ENCODE data around the gene GSTA4. TPM values are rescaled to one million over a fixed set of nuclear protein-coding genes. Genes with fewer than 3 reads are reported as not detected.

GSTA4 gene
- polyA plus RNA-seq, 1 experiment: 20.9 TPM

GRCh38 chr6:53041356-53041755 lies 46.3 kb upstream of the GSTA4 start:
- POLR2A ChIA-PET: no interaction called here
- H3K36me3 ChIP-seq (ENCODE audit: control insufficient read depth, insufficient read depth, low read length): peaks cover 5% of the 10 kb centered on the region; the same call in 1 of the 2 replicates
- no peak for TF ChIP-seq CTCF (IDR thresholded peaks at IDR 0.05; ENCODE audit: insufficient read depth, low read depth, low read length)
- no peaks in the 10 kb centered on the region for H3K27me3 ChIP-seq (ENCODE audit: control insufficient read depth, insufficient read depth, low read length)
- DNase-seq (ENCODE audit: low read depth): no peak
- CTCF ChIA-PET: interaction anchor here (0.6 to 1.4 kb wide), 5 partner anchors 9 to 126 kb away, joined by 3 to 7 read pairs (median 4); no protein-coding TSS in a partner anchor
- H3K4me3 ChIP-seq (ENCODE audit: low read depth, low read length): no peak overlapping the region

GRCh38 chr6:53038596-53038995 lies 43.5 kb upstream of the GSTA4 start:
- CTCF ChIA-PET: interaction anchor here (1.2 kb wide), 1 partner anchor 9 kb away, joined by 4 read pairs; no protein-coding TSS in a partner anchor
- H3K4me3 ChIP-seq (ENCODE audit: low read depth, low read length): no peak overlapping the region
- DNase-seq (ENCODE audit: low read depth): no peak
- peaks cover 12% of the 10 kb centered on the region for H3K36me3 ChIP-seq (ENCODE audit: control insufficient read depth, insufficient read depth, low read length)
- POLR2A ChIA-PET: no interaction called here
- no peaks in the 10 kb centered on the region for H3K27me3 ChIP-seq (ENCODE audit: control insufficient read depth, insufficient read depth, low read length)
- TF ChIP-seq CTCF (IDR thresholded peaks at IDR 0.05; ENCODE audit: insufficient read depth, low read depth, low read length): no peak

DNA sequence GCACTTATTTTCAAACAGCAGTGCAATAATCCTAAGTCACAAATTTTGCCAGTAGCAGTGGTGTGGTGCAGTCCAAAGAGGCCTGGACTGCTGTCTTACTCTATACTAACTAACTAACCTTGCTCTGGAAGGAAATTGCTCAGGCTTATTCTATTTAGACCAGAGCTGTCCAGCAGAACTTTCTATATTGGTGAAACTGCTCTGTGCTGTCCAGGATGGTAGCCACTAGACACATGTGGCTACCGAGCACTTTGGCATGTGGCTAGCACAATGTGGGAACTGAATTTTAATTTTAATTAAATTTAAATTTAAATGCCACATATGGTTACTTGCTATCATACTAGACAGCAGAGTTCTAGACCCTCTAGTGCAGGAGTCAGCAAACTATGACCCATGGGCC lies 43.1 kb upstream of the GSTA4 start:
- ChIA-PET POLR2A (no interaction called here), CTCF (no interaction called here)
- no peak for DNase-seq (ENCODE audit: low read depth)
- peaks cover 12% of the 10 kb centered on the region for H3K36me3 ChIP-seq (ENCODE audit: control insufficient read depth, insufficient read depth, low read length)
- TF ChIP-seq CTCF (IDR thresholded peaks at IDR 0.05; ENCODE audit: insufficient read depth, low read depth, low read length): no peak
- H3K27me3 ChIP-seq (ENCODE audit: control insufficient read depth, insufficient read depth, low read length): no peaks in the 10 kb centered on the region
- H3K4me3 ChIP-seq (ENCODE audit: low read depth, low read length): no peak overlapping the region

DNA sequence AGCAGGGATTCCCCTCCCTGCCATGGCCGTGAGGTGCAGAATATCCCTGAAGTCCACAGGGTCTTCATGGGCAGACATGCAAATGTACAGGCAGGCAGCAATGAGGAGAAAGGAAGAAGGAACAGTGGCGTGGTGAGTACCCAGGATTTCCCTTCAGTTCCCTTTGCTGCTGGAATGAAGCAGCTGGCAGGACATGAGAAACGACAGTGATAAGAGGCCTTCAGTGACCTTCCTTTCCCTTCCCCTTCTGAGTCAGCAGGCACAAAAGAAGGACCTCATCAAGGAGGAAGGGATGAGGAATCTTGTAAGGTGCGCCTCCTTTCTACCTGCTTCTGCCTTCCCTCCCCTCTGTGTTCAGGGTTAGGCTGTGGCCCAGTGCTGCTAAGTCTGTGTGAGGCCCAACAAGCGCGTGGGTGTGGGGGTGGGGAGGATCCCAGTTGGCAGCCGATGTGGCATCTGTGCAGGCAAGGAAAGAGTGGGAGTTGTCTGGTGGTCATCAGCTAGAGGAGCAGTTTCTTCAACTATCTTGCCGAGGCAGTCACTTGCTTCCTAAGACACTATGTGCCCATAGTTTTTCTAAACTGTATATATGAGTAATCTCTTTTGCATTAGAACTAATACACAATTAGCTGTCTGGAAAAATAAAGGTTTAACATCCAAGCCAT lies 40.6 kb upstream of the GSTA4 start:
- POLR2A ChIA-PET: no interaction called here
- H3K4me3 ChIP-seq (ENCODE audit: low read depth, low read length): no peak overlapping the region
- no peak for DNase-seq (ENCODE audit: low read depth)
- H3K27me3 ChIP-seq (ENCODE audit: control insufficient read depth, insufficient read depth, low read length): no peaks in the 10 kb centered on the region
- TF ChIP-seq CTCF (IDR thresholded peaks at IDR 0.05; ENCODE audit: insufficient read depth, low read depth, low read length): no peak
- peaks cover 14% of the 10 kb centered on the region for H3K36me3 ChIP-seq (ENCODE audit: control insufficient read depth, insufficient read depth, low read length)
- CTCF ChIA-PET: interaction anchor here (1.6 kb wide), 1 partner anchor 12 kb away, joined by 3 read pairs; no protein-coding TSS in a partner anchor

DNA sequence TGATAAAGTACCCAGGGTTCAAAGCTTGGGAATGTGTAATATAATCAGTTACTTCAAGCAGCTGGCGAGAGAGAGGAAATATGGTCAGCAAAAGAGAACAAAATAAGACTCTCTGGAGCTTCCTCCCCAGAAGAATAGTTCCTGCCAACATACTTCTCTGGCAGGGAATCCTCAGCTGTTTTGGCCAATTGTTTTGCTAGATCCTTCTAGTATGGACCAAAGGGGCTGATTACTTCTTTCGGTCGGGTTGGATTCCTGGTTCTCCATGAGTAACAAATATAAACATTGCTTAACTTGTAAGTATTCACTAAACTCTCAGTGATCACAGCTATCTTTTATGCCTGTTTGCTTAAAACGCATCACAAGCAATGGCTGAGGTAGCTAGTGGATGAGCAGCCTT lies 38.7 kb upstream of the GSTA4 start:
- peaks cover 10% of the 10 kb centered on the region for H3K36me3 ChIP-seq (ENCODE audit: control insufficient read depth, insufficient read depth, low read length)
- POLR2A ChIA-PET: interaction anchor here (1.0 kb wide), 1 partner anchor 40 kb away, joined by 3 read pairs; no protein-coding TSS in a partner anchor
- CTCF ChIA-PET: interaction anchor here (0.5 to 1.4 kb wide), 2 partner anchors 19 to 26 kb away, joined by 3 to 5 read pairs; no protein-coding TSS in a partner anchor
- DNase-seq (ENCODE audit: low read depth): no peak
- no peak for TF ChIP-seq CTCF (IDR thresholded peaks at IDR 0.05; ENCODE audit: insufficient read depth, low read depth, low read length)
- H3K4me3 ChIP-seq (ENCODE audit: low read depth, low read length): no peak overlapping the region
- H3K27me3 ChIP-seq (ENCODE audit: control insufficient read depth, insufficient read depth, low read length): no peaks in the 10 kb centered on the region

Data from BJ (cell line).